A673 (cell line): ENCODE data around the gene RHO.

ENCODE experiments used
- CTCF ChIP-seq: fragments of 300-800, 200-600 bp; sonication (generic); conservative IDR thresholded peaks from 2 replicates; pipeline ENCODE4 v1.5.1; 2017; ENCODE audit warnings: low read depth, mild to moderate bottlenecking, antibody characterized with exemption, low read length, moderate library complexity, mixed read lengths
- EZH2 ChIP-seq: fragments of 200-600 bp; sonication (generic); IDR thresholded peaks from 2 replicates; pipeline ENCODE4 v1.6.1; 2017; ENCODE audit warnings: borderline replicate concordance, low read depth, mild to moderate bottlenecking, mixed read lengths, antibody characterized with exemption, low read length; ENCODE audit not compliant: poor library complexity, severe bottlenecking

GRCh38 chr3:129553719-129554118 is 25.3 kb downstream of the RHO start:
- no peak for TF ChIP-seq CTCF
- no peak for TF ChIP-seq EZH2
